Smooth muscle cell (in vitro differentiated cells): Measurements from ENCODE around the gene CDH23. TPM values are rescaled to one million over a fixed set of nuclear protein-coding genes. Genes with fewer than 3 reads are reported as not detected.

Experiments used
- DNase-seq: peaks from one replicate; lab custom pipeline; 2025; ENCODE audit not compliant: unreplicated experiment; lab: John Stamatoyannopoulos, UW
- H2AFZ ChIP-seq: fragments of 200-600 bp; sonication (generic); 2 replicates; pipeline ENCODE4 v1.6.0; 2016; ENCODE audit warnings: antibody characterized with exemption, low read depth, mild to moderate bottlenecking
- H3F3A ChIP-seq: fragments of 200-600 bp; sonication (generic); 2 replicates; pipeline ENCODE4 v1.6.0; 2017; ENCODE audit warnings: antibody characterized with exemption, low read depth
- H3K27ac ChIP-seq: fragments of 200-600 bp; sonication (generic); 2 replicates; pipeline ENCODE4 v1.5.1; 2016; ENCODE audit warnings: low read depth, mild to moderate bottlenecking
- H3K27me3 ChIP-seq: fragments of 200-600 bp; sonication (generic); 2 replicates; pipeline ENCODE4 v1.6.1; 2016; ENCODE audit warnings: low read depth, mild to moderate bottlenecking
- H3K36me3 ChIP-seq: fragments of 200-600 bp; sonication (generic); 2 replicates; pipeline ENCODE4 v1.5.1; 2016; ENCODE audit warnings: low read depth
- H3K4me1 ChIP-seq: fragments of 200-600 bp; sonication (generic); 2 replicates; pipeline ENCODE4 v1.5.1; 2016; ENCODE audit warnings: low read depth
- H3K4me2 ChIP-seq: fragments of 200-600 bp; sonication (generic); 2 replicates; pipeline ENCODE4 v1.6.0; 2016; ENCODE audit warnings: mild to moderate bottlenecking
- H3K4me3 ChIP-seq: fragments of 200-600 bp; sonication (generic); 2 replicates; pipeline ENCODE4 v1.5.1; 2016; ENCODE audit warnings: mild to moderate bottlenecking
- H3K79me2 ChIP-seq: fragments of 200-600 bp; sonication (generic); 2 replicates; pipeline ENCODE4 v1.6.0; 2016; ENCODE audit warnings: low read depth, mild to moderate bottlenecking
- H3K9ac ChIP-seq: fragments of 200-600 bp; sonication (generic); 2 replicates; pipeline ENCODE4 v1.6.0; 2016; ENCODE audit warnings: low read depth
- H3K9me3 ChIP-seq: fragments of 200-600 bp; sonication (generic); replicated peaks from 2 replicates; pipeline ENCODE4 v1.5.1; 2016; ENCODE audit warnings: low read depth
- H4K20me1 ChIP-seq: fragments of 200-600 bp; sonication (generic); 2 replicates; pipeline ENCODE4 v1.6.0; 2016; ENCODE audit warnings: low read depth
- CTCF ChIP-seq: fragments of 200-600 bp; sonication (generic); IDR thresholded peaks from 2 replicates; pipeline ENCODE4 v1.5.1; 2017; ENCODE audit warnings: borderline replicate concordance, mild to moderate bottlenecking, antibody characterized with exemption; ENCODE audit not compliant: insufficient read depth, poor library complexity, severe bottlenecking
- WGBS: methylation state at CpG from one replicate; pipeline ENCODE4 v1.1.7; 2016; ENCODE audit warnings: low lambda C conversion rate; 5-methylcytosine and 5-hydroxymethylcytosine counted together
- polyA plus RNA-seq: library from polyadenylated mRNA; unstranded; fragments of >200 nt; fragmentation: Nextera tagmentation; extraction: Ambion mirVana; gene quantifications from 2 replicates; pipeline ENCODE4 v1.2.1, GENCODE V29; 2016
- total RNA-seq: library from RNA; depleted of rRNA; stranded (reverse); fragments of >200 nt; gene quantifications from 2 replicates; pipeline ENCODE4 v1.2.3, GENCODE V29; 2014

The CDH23 gene
- total and polyA plus RNA-seq, 2 experiments from 2014 or later = 0.99 to 2.5 TPM

GRCh38 chr10:71783917-71784678 is 387.4 kb downstream of the CDH23 start:
- Histone ChIP-seq H3K27me3 (peaks cover 27% of the 10 kb centered on the region), H2AFZ (no peak overlapping the region), H3K9me3 (no peaks in the 10 kb centered on the region), H3K9ac (no peak overlapping the region), H3K27ac (no peak overlapping the region), H3K4me3 (no peak overlapping the region), H3K4me1 (no peaks in the 10 kb centered on the region), H4K20me1 (no peaks in the 10 kb centered on the region), H3K36me3 (no peaks in the 10 kb centered on the region), H3F3A (no peaks in the 10 kb centered on the region), H3K79me2 (no peaks in the 10 kb centered on the region), H3K4me2 (no peak overlapping the region)
- no peak for DNase-seq
- WGBS = 90% methylated on average over 17 of the region's 17 CpGs
- no peak for TF ChIP-seq CTCF

GRCh38 chr10:71784679-71785272 is 388.1 kb downstream of the CDH23 start:
- Histone ChIP-seq H3K4me3 (no peak overlapping the region), H3K4me2 (no peak overlapping the region), H4K20me1 (no peaks in the 10 kb centered on the region), H3K27me3 (peaks cover 27% of the 10 kb centered on the region), H3K9me3 (no peaks in the 10 kb centered on the region), H2AFZ (no peak overlapping the region), H3K79me2 (no peaks in the 10 kb centered on the region), H3K4me1 (no peaks in the 10 kb centered on the region), H3K27ac (no peak overlapping the region), H3K9ac (no peak overlapping the region), H3F3A (no peaks in the 10 kb centered on the region), H3K36me3 (no peaks in the 10 kb centered on the region)
- DNase-seq = no peak
- no peak for TF ChIP-seq CTCF
- WGBS = 92% methylated on average over 18 of the region's 18 CpGs

- no peak for TF ChIP-seq CTCF
- peaks cover 11% of the 10 kb centered on the region for H3K27me3 ChIP-seq
- no peaks in the 10 kb centered on the region for H3K79me2 ChIP-seq
- H4K20me1 ChIP-seq = no peaks in the 10 kb centered on the region
- 91% methylated on average over 8 of the region's 8 CpGs for WGBS
- H3F3A ChIP-seq = no peaks in the 10 kb centered on the region
- no peaks in the 10 kb centered on the region for H3K9me3 ChIP-seq
- DNase-seq = no peak
- no peak overlapping the region for H3K27ac ChIP-seq
- no peak overlapping the region for H3K4me3 ChIP-seq
- H3K36me3 ChIP-seq = no peaks in the 10 kb centered on the region
- H3K4me2 ChIP-seq = no peak overlapping the region
- no peaks in the 10 kb centered on the region for H3K4me1 ChIP-seq
- no peak overlapping the region for H3K9ac ChIP-seq
- H2AFZ ChIP-seq = no peak overlapping the region
Observed at GRCh38 chr10:71788954-71789353, 392.2 kb downstream of the CDH23 start.
